Right lobe of liver (tissue), 4 donors: ENCODE data around the gene AGBL3.

ENCODE experiments used
- POLR2A ChIP-seq: fragments of 450-650 bp; IDR thresholded peaks from one replicate; pipeline ENCODE4 v1.6.1; 2017; ENCODE audit warnings: antibody characterized with exemption, mild to moderate bottlenecking
- TF ChIP-seq, protein P1 (sequence below), 4 donors: fragments of 200-600 bp in 3 of 4; fragments of 450-650 bp in 1 of 4; IDR thresholded peaks; one replicate each; pipeline versions ENCODE4 v1.5.1 to v1.8.0; 2016 to 2022; ENCODE audit warnings: antibody characterized with exemption in 4 of 4, mild to moderate bottlenecking in 2 of 4
- donor health status: DM: no; HTN: no; CAD: no.
- donor health status: DM: no; HTN: no; CAD: no.
- donor health status: DM: no; HTN: yes; CAD: no.

DNA sequence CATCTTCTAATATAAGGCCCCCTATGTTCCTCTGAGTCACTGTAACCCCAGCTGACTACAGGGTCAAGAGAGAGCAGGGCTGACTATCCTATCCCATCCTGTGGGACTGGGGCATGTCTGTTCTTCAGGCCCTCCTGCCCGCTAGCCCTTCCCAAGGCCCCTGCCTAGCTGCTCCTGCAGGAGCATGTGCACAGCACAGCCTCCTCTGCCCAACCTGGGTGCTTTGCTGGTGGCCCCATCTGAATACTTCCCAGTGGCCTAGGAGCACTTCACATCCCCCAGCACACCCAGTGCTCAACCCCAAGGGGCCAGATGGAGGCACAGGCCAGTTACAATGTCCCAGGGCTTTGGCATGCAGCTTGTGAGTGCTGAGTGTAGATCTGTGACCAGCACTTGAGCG is 37.3 kb downstream of the AGBL3 start:
- no peak for TF ChIP-seq POLR2A
- TF ChIP-seq, protein P1, sequence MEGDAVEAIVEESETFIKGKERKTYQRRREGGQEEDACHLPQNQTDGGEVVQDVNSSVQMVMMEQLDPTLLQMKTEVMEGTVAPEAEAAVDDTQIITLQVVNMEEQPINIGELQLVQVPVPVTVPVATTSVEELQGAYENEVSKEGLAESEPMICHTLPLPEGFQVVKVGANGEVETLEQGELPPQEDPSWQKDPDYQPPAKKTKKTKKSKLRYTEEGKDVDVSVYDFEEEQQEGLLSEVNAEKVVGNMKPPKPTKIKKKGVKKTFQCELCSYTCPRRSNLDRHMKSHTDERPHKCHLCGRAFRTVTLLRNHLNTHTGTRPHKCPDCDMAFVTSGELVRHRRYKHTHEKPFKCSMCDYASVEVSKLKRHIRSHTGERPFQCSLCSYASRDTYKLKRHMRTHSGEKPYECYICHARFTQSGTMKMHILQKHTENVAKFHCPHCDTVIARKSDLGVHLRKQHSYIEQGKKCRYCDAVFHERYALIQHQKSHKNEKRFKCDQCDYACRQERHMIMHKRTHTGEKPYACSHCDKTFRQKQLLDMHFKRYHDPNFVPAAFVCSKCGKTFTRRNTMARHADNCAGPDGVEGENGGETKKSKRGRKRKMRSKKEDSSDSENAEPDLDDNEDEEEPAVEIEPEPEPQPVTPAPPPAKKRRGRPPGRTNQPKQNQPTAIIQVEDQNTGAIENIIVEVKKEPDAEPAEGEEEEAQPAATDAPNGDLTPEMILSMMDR (IDR thresholded peaks at IDR 0.05), result no peak
